ENCODE measurements around the gene FAM53A. TPM values are rescaled to one million over a fixed set of nuclear protein-coding genes. Genes with fewer than 3 reads are reported as not detected.

FAM53A gene
- total and polyA plus RNA-seq, 2 of the 13 experiments (the other 11 are each of a cell fraction or from before 2014, with no cell fraction given) = 0.48 to 1.1 TPM

- TF ChIP-seq E2F5 (CRISPR knock-in tag; conservative IDR thresholded peaks at IDR 0.05) (peak; percentile 98), SCMH1 (CRISPR knock-in tag; IDR thresholded peaks at IDR 0.05; ENCODE audit: borderline replicate concordance) (no peak), ATF6 (CRISPR knock-in tag; conservative IDR thresholded peaks at IDR 0.05) (peak; percentile 92; the same call in 1 of the 2 replicates), ZNF614 (CRISPR knock-in tag; IDR thresholded peaks at IDR 0.05; ENCODE audit: borderline replicate concordance) (peak; percentile 86; the same call in 1 of the 2 replicates), MLXIP (CRISPR knock-in tag; IDR thresholded peaks at IDR 0.05; ENCODE audit: borderline replicate concordance) (peak; percentile 95), MYNN (CRISPR knock-in tag; IDR thresholded peaks at IDR 0.05; ENCODE audit: low read depth) (peak; percentile 87; the same call in 1 of the 2 replicates), DBP (CRISPR knock-in tag; IDR thresholded peaks at IDR 0.05; ENCODE audit: not compliant biosample characterization) (peak; percentile 92), ZBTB1 (CRISPR knock-in tag; IDR thresholded peaks at IDR 0.05; ENCODE audit: borderline replicate concordance) (no peak), NR3C1 (CRISPR knock-in tag; IDR thresholded peaks at IDR 0.05) (no peak), CBX1 (IDR thresholded peaks at IDR 0.05; ENCODE audit: low read depth) (peak; percentile 17), SIX4 (CRISPR knock-in tag; IDR thresholded peaks at IDR 0.05) (peak; percentile 60; the same call in 1 of the 2 replicates), GMEB1 (CRISPR knock-in tag; IDR thresholded peaks at IDR 0.05; ENCODE audit: borderline replicate concordance) (peak; percentile 90), AFF4 (CRISPR knock-in tag; IDR thresholded peaks at IDR 0.05) (no peak), PHB2 (IDR thresholded peaks at IDR 0.05; ENCODE audit: partially characterized antibody) (no peak), TOE1 (CRISPR knock-in tag; IDR thresholded peaks at IDR 0.05) (peak; percentile 97), SALL1 (CRISPR knock-in tag; IDR thresholded peaks at IDR 0.05) (peak; percentile 96)
Observed at GRCh38 chr4:1712216-1713002, 28.3 kb upstream of the FAM53A start, which contains the start of gene SLBP (continued).

Measured in HepG2 (cell line).